ENCODE measurements around the gene NRXN3.

NRXN3 gene

DNA sequence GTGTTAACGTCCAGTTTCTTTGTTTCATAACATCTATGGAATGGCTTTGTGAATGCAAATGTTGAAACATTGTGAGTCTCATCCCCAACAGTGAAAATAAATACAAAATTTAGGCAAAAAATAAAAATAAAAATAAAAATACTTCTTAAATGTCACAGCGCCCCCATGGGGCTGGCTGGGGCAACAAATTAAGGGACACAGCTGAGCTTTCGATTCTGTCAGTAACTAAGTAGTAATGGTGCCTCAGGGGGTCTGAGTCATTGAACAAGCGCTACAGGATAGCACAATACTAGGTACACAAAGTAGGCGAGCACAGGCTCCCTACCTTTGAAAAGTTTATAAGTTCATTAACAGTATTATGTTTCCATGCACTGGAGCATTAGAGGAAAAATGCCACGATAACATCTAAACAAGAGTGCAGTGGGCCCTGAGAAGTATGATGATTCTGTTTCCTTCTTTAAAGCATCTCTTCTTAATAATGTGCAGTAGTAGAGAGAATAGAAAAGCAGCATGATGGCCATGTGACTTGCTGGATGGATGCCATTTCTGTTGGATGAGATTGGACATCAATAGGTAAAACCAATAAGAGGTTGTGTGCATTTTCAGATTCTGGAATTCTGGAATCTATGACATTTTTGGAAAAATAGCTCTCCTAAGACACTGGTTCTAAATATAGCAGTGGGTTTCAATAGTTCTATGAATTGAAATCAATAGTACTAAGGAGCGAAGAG lies 1374.0 kb downstream of the NRXN3 start:
- in situ Hi-C loops (cut with MboI; ENCODE audit: low sequenced_read_pairs) = no loop called here

DNA sequence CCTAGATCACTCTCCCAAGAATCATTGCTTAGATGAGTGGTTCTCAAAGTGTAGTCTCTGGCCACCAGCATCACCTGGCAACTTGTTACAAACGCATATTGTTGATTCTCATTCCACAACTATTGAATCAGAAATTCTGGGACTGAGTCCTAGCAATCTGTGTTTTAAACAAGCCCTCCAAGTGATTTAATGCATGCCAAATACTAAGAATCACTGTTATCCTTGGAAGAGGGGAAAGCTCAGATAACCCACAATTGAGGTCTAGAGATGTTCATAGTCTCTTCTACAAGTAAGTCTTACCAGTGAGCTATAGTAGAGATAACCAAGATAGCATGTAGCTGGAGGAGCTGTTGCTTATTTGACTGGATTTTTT lies 1374.5 kb downstream of the NRXN3 start:
- in situ Hi-C loops (cut with MboI; ENCODE audit: low sequenced_read_pairs) = no loop called here

DNA sequence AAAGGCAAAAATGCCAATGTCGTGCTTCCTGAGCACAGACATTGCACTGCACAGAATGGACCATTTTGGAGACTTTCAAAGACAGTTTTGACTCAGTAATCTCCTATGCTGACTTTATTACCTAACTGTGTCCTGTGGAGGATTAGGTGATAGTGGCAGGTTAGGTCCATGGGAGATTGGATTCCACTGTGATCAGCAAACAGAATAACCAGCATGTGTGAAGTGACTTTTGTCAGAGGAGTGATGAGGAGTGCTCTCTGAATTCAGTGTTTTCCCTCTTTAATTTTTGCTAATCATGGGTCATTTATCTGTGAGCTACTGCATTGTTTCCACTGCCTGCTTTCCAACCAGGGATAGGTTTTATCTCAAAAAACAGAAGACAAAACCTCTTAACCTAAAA lies 1378.7 kb downstream of the NRXN3 start:
- in situ Hi-C loops (cut with MboI; ENCODE audit: low sequenced_read_pairs) = no loop called here

DNA sequence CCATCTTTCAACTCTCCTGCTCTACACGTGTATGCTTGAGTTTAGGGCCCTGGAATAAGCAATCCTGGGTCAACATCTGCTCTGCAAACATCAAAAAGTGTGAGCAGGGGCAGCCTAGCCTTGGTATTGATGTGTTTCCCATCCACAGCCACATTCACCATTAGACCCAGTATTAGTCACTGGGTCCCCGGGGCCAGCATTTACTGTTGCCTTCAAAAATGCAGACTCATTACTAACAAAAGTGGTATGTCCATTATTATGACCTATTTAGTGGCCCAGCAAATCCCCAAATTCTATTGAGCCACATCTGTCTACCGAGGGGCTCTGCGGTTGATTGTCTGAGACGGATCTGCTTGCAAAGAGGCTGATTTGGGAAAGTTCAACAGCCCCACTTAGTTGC lies 1379.3 kb downstream of the NRXN3 start:
- in situ Hi-C loops (cut with MboI; ENCODE audit: low sequenced_read_pairs) = no loop called here

DNA sequence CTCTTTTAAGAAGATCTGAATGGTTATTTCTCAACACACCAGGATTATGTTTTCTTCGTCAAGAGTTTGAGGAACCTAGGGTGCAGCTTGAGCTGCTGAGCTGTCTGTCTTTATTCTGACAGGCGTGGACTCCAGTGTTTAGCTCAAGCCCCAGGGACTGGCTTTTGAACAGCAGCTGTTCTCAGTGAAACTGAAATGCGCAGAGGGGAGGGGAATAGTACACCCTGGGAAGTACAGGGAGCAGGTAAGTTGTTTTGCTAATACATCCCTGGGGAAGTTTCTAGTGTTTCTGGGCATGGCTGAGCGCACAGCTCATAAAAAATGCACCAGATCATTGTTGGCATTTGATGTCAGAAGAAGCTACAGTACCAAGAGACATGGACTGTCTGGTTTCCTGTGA lies 1381.3 kb downstream of the NRXN3 start:
- in situ Hi-C loops (cut with MboI; ENCODE audit: low sequenced_read_pairs) = no loop called here

DNA sequence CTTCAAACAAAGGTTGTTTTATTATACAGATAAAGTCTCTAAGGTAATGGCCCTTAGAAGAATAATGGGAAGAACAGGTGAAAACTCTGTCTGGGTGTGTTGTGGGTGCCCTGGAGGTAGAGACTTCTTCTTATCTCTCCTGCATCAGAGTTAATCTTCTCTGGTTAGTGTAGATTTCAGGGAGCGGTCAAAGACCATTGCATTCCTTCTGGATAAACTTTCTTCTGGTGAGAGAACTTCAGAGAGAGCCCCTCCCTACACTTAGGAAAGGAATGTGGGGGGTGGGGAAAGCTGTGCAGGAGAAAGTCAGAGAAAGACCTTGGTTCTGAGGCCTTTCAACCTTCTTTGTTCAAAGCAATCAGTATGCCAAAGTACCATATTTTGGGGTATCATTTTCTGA lies 1382.6 kb downstream of the NRXN3 start:
- in situ Hi-C loops (cut with MboI; ENCODE audit: low sequenced_read_pairs) = no loop called here

DNA sequence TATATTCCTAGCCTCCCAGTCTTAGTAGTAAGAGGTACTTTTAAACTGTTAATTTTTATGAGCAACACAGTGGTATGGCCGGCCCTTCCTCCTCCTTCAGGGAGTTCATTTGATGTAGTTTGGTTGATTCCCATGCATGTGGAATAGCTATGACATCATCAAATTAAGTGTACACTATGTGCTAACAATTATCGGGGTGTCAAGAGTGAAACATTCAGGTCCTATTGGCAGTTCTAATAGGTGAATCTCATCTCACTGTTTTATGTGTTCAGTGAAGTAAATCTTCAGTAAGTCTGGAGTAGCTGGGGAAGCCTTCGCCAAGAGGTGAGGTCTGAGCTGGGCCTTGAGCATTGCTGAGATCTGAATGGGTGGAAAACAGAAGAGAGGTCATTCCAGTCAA lies 1384.6 kb downstream of the NRXN3 start:
- in situ Hi-C loops (cut with MboI; ENCODE audit: low sequenced_read_pairs) = no loop called here

DNA sequence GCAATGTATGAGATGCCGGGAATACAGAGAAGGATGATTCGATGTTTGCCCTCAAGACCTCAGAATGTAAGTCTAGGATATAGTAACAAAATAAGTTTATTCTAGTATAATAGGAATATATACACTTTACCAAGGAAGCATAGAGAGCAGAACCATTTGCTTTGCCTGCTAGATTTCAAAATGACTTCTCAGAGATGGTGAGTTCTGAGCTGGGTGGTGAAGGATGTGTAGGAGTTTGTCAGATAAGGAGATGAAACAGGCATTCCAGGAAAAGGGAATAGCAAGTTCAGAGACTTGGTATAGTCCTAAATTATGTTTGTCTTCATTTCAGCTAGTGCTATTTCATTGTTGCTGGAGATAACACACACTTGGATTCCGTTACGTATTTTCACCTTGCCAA lies 1385.3 kb downstream of the NRXN3 start:
- in situ Hi-C loops (cut with MboI; ENCODE audit: low sequenced_read_pairs) = no loop called here

DNA sequence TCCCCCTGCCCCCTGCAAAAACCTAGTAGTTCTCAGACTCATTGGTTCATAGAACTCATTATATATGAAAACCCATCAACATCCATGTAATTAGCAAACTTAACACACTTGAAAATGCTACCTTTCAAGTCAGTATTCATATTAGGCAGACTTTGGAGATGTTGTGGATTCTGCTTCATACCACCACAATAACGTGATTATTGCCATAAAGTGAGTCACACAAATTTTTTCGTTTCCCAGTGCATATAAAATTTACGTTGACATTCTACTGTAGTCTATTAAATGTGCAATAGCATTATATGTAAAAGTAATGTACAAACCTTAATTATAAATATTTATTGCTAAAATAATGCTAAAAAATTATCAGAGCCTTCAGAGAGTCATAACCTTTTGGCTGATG lies 1387.1 kb downstream of the NRXN3 start:
- in situ Hi-C loops (cut with MboI; ENCODE audit: low sequenced_read_pairs) = no loop called here

DNA sequence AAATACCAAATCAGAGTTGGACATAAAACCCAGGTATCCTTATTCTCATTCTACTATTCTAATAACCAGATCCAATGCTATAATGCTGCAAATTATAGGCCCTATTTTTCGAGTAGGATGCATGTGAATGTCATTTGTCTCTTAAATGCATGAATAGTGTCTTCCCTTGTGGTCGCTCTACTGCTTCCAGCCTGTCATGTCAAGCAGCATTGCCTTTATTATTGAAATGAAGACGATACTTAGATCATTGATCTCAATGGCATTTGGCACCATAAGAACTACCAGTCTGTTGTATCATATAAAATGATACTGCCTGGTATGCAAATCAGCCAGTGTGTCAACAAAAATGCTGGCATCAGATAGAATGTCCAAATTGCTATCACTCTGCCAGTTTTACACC lies 1392.0 kb downstream of the NRXN3 start:
- in situ Hi-C loops (cut with MboI; ENCODE audit: low sequenced_read_pairs) = no loop called here

DNA sequence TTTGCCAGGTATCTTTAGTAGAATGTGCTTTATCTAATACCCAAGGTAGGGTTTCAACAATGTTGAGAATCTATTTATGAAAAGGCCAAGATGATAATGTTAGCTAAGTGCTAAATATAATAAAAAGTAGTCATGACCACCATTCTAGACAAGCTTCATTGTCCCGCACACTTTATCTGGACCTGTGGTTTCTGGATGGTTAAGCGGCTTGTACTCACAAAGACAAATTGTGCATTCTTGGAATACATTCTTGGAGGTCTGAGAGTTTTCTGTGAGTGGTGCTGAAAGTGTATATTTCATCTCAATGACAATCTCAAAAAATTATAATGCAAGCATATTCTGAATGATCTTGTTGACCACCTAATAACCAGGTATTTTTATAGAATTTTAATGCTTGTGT lies 1394.2 kb downstream of the NRXN3 start:
- in situ Hi-C loops (cut with MboI; ENCODE audit: low sequenced_read_pairs) = no loop called here

DNA sequence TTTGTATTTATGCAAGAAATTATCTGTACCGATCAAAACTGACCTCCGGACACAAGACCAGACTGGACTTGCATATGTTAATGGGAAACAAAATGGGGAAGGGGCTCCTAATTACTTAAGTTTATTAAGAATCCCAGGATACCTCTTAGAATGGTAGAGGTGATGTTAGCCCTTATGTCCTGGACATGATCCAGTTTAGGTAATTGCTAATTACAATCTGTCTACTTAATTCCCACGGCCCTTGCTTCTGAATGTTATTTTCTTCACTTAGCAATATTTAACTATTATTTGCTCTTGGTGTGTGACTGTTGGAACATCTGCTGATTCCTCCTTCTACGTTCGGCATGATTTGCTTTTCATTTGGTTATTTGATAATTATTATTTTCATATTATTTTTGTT lies 1397.1 kb downstream of the NRXN3 start:
- in situ Hi-C loops (cut with MboI; ENCODE audit: low sequenced_read_pairs) = no loop called here

DNA sequence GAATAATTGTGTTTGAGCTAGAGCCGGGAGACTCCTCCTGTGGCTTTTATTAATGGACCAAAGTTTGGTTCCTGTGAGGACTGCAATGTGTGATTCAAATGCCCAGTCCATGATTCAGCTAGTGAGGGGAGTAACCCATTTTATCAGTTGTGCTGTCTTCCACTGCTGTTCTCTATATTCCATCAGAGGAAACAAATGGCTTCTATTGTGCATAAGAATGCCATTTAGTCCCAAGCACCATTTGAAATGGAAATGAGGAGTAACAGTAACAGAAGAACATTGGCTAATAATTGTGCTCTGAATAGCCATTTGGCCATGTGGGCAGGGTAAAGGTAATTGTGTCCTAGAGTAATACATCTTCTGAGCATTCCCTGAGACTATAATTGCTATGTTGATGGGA lies 1398.4 kb downstream of the NRXN3 start:
- in situ Hi-C loops (cut with MboI; ENCODE audit: low sequenced_read_pairs) = no loop called here

DNA sequence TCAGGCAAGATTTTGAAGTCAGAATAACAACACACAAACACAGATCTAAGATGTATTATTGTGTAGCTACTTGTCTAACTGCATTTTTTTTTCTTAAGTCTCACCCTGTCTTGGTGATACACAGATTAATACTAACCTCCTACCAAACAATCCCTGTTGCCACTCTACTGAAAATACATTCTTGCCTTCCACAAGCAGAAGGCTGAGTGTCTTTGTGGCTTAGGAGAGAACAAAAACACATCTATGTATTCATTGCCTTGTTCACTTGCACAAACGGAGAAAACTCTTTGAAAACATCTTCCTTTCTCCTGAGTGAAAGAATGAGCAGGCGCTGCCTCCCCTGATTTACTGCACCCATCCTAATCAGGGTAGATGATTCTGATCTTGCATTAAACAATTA lies 1398.9 kb downstream of the NRXN3 start:
- in situ Hi-C loops (cut with MboI; ENCODE audit: low sequenced_read_pairs) = no loop called here

DNA sequence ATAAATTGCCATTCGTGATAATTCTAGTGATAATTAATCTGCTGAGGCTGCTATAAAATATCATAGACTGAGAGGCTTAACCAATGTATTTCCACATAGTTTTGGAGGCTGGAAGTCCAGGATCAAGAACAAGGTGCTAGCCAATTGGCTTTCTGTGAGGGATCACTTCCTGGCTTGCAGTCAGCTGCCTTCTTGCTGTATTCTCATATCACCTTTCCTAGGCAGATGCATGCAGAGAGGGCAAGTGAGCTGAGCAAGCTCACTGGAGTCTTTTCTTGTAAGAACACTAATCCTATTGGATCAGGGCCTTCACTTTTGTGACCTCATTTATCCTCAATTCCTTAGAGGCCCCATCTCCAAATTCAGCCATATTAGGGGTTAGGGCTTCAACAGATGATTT lies 1400.5 kb downstream of the NRXN3 start:
- in situ Hi-C loops (cut with MboI; ENCODE audit: low sequenced_read_pairs) = no loop called here

DNA sequence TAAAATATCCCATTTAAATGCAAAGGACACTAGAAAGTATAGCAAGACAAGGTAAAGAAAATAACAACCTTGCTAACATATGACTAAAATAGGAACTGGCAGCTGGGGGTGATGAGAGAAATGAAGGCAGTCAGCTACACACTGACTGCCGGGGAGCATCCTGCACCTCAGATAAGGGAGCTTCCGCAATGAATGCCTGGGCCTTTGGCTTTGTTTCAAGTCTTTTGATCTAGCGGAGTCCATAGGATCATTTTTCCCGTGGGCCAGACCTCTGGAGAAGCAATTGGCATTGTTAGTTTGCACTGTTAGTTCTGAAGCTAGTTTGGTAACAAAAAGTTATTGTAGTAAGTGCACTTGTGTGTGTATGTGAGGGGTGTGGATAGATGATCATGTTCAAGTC lies 1401.2 kb downstream of the NRXN3 start:
- in situ Hi-C loops (cut with MboI; ENCODE audit: low sequenced_read_pairs) = no loop called here

DNA sequence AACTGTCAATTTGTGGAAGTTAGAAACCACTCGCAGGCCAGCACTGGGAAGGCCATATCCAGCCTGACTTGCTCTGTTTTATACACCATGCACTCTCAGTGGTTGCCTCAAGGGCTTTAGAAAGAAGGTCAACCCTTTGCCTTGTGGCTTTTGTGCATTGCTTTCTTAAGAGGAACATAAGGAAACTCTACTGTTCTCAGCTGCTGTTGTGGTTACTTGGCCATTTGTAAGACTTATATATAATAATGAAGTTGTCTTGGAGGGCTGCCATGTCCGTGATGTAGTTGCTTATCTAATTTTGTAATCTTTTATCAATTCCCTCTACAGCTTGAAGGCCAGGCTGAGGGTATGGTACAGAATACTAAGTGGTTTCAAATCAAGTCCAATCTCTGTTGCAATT lies 1403.3 kb downstream of the NRXN3 start:
- in situ Hi-C loops (cut with MboI; ENCODE audit: low sequenced_read_pairs) = no loop called here

DNA sequence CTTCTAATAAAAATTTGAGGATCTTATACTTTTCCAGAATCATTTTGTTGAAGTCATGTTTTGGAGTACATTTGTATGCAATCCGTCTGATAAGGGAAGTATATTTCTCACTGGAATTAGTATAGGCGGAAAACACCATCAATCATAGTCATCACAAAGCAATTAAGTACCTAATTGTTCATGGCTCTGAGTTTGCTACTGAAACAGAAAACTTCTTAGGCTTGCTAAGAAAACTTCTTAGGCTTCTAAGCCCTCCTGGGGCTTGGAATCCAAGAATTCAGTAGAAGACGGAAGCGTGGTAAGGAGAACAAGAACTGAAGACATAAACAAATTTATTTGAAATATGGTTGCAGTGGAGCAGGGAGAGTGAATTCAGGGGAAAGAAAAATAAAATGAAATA lies 1404.9 kb downstream of the NRXN3 start:
- in situ Hi-C loops (cut with MboI; ENCODE audit: low sequenced_read_pairs) = no loop called here

DNA sequence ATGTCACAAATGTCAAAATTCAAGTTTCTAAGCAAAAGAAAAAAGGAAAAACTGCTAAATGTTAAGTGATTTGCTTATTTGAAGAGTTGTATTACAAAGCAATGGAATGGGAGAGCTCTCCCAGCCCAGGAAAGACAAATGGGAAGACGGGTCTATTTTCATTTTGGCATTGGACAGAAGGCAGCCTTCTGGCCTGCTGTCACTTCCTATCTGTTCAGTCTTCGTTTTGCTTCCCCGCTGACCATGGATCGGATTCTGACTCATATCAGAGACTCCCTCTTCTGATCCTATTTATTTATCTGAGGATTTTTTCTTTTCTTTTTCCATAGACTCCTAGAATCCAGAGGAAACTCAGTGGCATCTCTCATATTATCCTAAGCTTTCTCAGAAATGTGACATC lies 1406.3 kb downstream of the NRXN3 start:
- in situ Hi-C loops (cut with MboI; ENCODE audit: low sequenced_read_pairs) = no loop called here

DNA sequence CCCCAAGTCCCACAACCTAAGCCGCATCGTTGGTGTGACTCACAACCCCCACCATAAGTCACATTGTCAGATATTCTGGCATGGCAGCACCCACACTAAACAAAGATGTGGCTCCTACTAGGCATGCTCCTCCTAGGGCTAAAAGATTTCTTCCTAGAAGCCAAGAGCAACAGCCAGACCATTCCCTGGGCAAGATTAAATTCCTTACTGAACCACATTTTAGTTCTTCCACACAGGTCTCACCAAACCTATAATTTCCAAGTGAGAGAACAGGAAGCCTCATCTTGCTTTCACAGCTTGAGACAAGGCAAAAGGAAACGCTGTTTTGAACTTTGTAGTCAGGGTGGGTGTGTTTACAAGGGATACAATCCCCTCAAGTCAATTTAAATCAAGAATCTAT lies 1408.3 kb downstream of the NRXN3 start:
- in situ Hi-C loops (cut with MboI; ENCODE audit: low sequenced_read_pairs) = no loop called here

DNA sequence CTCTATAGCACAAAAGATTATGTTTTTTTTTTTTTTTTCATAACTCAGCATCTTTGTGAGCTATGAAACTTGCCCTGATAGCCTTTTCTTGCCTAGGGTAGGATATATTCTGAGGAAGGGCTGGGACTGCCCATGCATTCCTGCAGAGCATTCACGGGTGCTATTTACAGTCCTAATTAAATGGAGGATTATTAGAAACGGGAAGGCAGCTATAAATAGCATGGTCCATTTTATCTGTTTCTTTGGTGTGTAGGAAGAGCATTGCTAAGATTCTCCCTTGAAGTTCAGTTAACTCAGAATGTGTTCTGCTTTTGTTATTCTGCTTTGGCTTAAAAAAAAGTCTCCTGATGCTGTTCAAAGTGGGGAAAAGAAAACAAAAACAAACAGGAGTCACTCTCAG lies 1410.2 kb downstream of the NRXN3 start:
- in situ Hi-C loops (cut with MboI; ENCODE audit: low sequenced_read_pairs) = no loop called here

DNA sequence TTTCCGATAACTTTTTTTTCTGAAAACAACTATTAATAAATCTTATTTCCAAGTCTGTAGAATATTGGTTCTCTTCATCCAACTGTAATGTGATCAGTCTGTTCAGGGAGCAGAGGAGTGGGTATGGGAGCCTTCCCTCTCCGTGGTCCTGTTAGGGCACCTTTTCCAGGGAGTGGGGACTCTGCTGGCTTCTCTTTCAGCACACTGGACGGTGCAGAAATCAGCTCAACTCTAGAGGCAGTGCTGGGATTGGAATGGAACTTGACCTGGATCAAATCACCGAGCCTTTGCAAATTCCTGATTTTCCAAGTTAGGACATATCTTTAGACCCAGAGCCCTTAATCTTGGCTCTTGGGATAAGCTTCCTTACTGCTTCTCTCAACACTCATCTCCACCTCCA lies 1410.7 kb downstream of the NRXN3 start:
- in situ Hi-C loops (cut with MboI; ENCODE audit: low sequenced_read_pairs) = no loop called here

DNA sequence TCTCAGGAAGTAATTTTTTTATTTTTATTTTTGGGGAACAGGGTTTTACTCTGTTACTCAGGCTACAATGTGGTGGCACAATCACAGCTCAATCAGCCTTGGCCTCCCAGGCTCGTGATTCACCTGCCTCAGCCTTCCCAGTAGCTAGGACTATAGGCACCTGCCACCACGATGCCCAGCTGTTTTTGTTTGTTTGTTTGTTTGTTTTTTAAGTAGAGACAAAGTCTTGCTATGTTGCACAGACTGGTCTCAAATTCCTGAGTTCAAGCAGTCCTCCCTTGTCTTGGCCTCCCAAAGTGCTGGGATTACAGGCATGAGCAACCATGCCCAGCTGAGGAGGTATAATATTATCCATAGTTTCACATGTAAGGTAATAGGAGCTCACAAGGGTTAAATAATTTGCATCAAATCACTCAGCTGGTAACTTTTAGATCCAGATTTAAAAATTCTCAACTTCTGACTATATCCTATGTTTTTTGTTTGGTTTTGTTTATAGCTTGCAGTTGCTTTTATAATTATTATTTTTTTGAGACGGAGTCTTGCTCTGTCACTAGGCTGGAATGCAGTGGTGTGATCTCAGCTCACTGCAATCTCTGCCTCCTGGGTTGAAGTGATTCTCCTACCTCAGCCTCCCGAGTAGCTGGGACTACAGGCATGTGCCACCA lies 1411.9 kb downstream of the NRXN3 start:
- in situ Hi-C loops (cut with MboI; ENCODE audit: low sequenced_read_pairs) = no loop called here

Data from HL-60/S4 treated with phorbol 12-myristate 13-acetate at 8.2 ng/mL for 4 days and 3 days (cell line).